Trophoblast cell (in vitro differentiated cells and primary cell): ENCODE results near the gene ZC3H7B.
"Not testable (repeated sequence)": the region's sequence is repeated elsewhere in the genome, so short reads cannot be mapped to it uniquely, and the experiment has no call there.

ENCODE experiments used
- DNase-seq, 2 donors: peaks; one replicate each; pipeline ENCODE4 v3.0.0-alpha.2; 2016
- H2AFZ ChIP-seq: 2 replicates; pipeline ENCODE4 v1.6.1; 2013; ENCODE audit warnings: low read length, moderate library complexity, mild to moderate bottlenecking; ENCODE audit not compliant: insufficient read depth, poor library complexity
- H2AK5ac ChIP-seq: 2 replicates; pipeline ENCODE4 v1.6.1; 2013; ENCODE audit warnings: mild to moderate bottlenecking, low read length
- H2BK120ac ChIP-seq: 2 replicates; pipeline ENCODE4 v1.6.1; 2013; ENCODE audit warnings: low read length, mild to moderate bottlenecking, moderate library complexity; ENCODE audit not compliant: insufficient read depth, poor library complexity
- H2BK12ac ChIP-seq: 2 replicates; pipeline ENCODE4 v1.6.1; 2013; ENCODE audit warnings: mild to moderate bottlenecking, low read length, moderate library complexity
- H2BK5ac ChIP-seq: 2 replicates; pipeline ENCODE4 v1.6.1; 2013; ENCODE audit warnings: low read length, low read depth, moderate library complexity, mild to moderate bottlenecking; ENCODE audit not compliant: poor library complexity
- H3K14ac ChIP-seq: 2 replicates; pipeline ENCODE4 v1.6.1; 2013; ENCODE audit warnings: mild to moderate bottlenecking, low read length
- H3K18ac ChIP-seq: 2 replicates; pipeline ENCODE4 v1.6.1; 2013; ENCODE audit warnings: mild to moderate bottlenecking, low read length
- H3K23ac ChIP-seq: 2 replicates; pipeline ENCODE4 v1.6.1; 2013; ENCODE audit warnings: low read length
- H3K27ac ChIP-seq: 2 replicates; pipeline ENCODE4 v1.5.1; 2013; ENCODE audit warnings: low read depth, mild to moderate bottlenecking, inconsistent platforms, low read length, moderate library complexity
- H3K27me3 ChIP-seq: 2 replicates; pipeline ENCODE4 v1.6.1; 2013; ENCODE audit warnings: inconsistent platforms, mild to moderate bottlenecking, low read length, moderate library complexity; ENCODE audit not compliant: insufficient read depth
- H3K36me3 ChIP-seq, 2 experiments: 1 replicate in 1 of 2; 2 replicates in 1 of 2; pipeline ENCODE4 v1.6.1; 2013; ENCODE audit warnings: low read length in 2 of 2, mild to moderate bottlenecking in 2 of 2, moderate library complexity in 1 of 2; ENCODE audit not compliant: insufficient read depth in 2 of 2, control insufficient read depth in 1 of 2
- H3K4ac ChIP-seq: 2 replicates; pipeline ENCODE4 v1.6.1; 2013; ENCODE audit warnings: low read depth, mild to moderate bottlenecking, low read length, moderate library complexity
- H3K4me1 ChIP-seq, 2 experiments: 1 replicate in 1 of 2; 2 replicates in 1 of 2; pipeline ENCODE4 v1.6.1; 2013; ENCODE audit warnings: low read length in 2 of 2, mild to moderate bottlenecking in 2 of 2, moderate library complexity in 1 of 2; ENCODE audit not compliant: insufficient read depth in 2 of 2, control insufficient read depth in 1 of 2
- H3K4me2 ChIP-seq: 2 replicates; pipeline ENCODE4 v1.6.1; 2013; ENCODE audit warnings: inconsistent platforms, mild to moderate bottlenecking, low read length, moderate library complexity
- H3K4me3 ChIP-seq: 2 replicates; pipeline ENCODE4 v1.5.1; 2013; ENCODE audit warnings: mild to moderate bottlenecking, low read depth, low read length, inconsistent platforms
- H3K79me1 ChIP-seq: one replicate; pipeline ENCODE4 v1.6.1; 2013; ENCODE audit warnings: low read length
- H3K79me2 ChIP-seq: 2 replicates; pipeline ENCODE4 v1.6.1; 2013; ENCODE audit warnings: low read length, mild to moderate bottlenecking; ENCODE audit not compliant: control insufficient read depth, insufficient read depth, poor library complexity
- H3K9ac ChIP-seq: 2 replicates; pipeline ENCODE4 v1.6.1; 2013; ENCODE audit warnings: mild to moderate bottlenecking, low read length
- H3K9me3 ChIP-seq: 2 replicates; pipeline ENCODE4 v1.6.1; 2013; ENCODE audit warnings: low read depth, mild to moderate bottlenecking, control low read depth, inconsistent platforms, low read length; ENCODE audit not compliant: insufficient read depth
- H4K12ac ChIP-seq: 2 replicates; pipeline ENCODE4 v1.6.1; 2013; ENCODE audit warnings: low read depth, mild to moderate bottlenecking, low read length, moderate library complexity
- H4K8ac ChIP-seq: 2 replicates; pipeline ENCODE4 v1.6.1; 2013; ENCODE audit warnings: low read depth, mild to moderate bottlenecking, low read length, moderate library complexity
- H4K91ac ChIP-seq: one replicate; pipeline ENCODE4 v1.6.1; 2013; ENCODE audit warnings: low read depth, mild to moderate bottlenecking, low read length, moderate library complexity
- WGBS: extraction: QIAGEN DNeasy Blood & Tissue Kit; methylation state at CpG from one replicate; pipeline ENCODE4 v1.1.7; 2013; ENCODE audit warnings: missing lambda C conversion rate; ENCODE audit not compliant: insufficient read length, insufficient coverage; ENCODE audit errors: extremely low coverage; 5-methylcytosine and 5-hydroxymethylcytosine counted together

The ZC3H7B gene

DNA sequence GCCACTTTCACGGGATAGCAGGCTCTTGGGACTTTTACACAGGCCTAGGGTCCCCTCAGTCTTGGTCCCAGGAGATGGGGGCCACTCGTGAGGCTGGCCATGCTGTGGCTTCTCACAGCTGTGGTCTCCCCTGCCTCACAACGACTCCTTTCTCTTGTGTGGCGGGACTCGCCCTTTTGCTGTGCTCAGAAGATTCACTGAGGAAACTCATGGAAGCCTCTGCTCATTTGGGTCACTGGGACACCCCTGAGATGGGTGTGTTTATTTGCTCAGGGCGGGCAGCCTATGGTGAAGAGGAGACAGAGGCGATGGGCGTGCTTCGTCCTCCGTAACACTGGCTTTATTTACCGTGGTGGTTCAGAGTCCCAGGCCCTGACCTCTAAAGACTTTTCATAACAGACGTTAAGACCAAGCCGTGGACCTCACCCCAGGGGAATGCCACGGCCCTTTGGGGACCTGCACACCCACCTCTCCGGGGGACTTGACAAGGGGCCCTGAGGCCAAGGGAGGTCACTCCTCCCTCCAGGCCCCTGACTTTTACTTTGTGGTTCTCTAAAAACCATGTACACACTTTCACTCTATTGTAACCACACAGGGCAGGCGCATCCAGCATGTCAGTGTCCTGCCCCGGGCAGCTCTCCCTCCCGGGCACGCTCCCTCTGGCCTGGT lies 96.0 kb downstream of the ZC3H7B start:
- Histone ChIP-seq H3K9ac (no peak overlapping the region), H3K36me3 (peaks cover 11 to 16% of the 10 kb centered on the region in 2 experiments), H3K79me1 (no peaks in the 10 kb centered on the region), H2BK120ac (no peak overlapping the region), H2BK5ac (no peak overlapping the region), H4K8ac (no peak overlapping the region), H3K27me3 (no peaks in the 10 kb centered on the region), H3K4me1 (no peaks in the 10 kb centered on the region), H2BK12ac (no peak overlapping the region), H2AK5ac (no peak overlapping the region), H3K14ac (no peak overlapping the region), H3K4ac (no peak overlapping the region), H3K9me3 (peaks cover 5% of the 10 kb centered on the region), H3K79me2 (no peaks in the 10 kb centered on the region), H3K4me2 (no peak overlapping the region), H4K12ac (no peak overlapping the region), H4K91ac (no peak overlapping the region), H3K23ac (no peak overlapping the region), H3K27ac (no peak overlapping the region), H2AFZ (no peak overlapping the region), H3K18ac (no peak overlapping the region), H3K4me3 (no peak overlapping the region)
- no peak for DNase-seq
- no CpG with 5 or more reads among the region's 19 CpGs for WGBS

DNA sequence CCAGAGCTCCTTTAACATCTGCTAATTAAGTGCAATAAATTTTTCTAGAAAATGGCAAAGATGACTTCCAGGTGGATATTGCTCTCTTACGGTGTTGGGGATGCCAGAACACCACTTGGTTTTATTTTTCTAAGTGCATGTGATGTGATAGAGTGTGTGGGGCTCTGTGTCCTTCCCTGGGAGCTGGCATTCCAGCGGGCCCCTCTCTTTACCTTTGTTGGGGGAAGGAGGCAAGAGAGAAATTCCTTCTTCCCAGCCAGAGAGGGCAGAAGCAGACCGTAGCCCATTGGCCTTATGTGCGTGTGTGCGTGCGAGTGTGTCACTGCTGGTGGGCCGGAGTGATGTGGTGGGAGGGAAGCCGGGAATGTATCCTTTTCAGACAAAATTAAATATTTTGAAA lies 97.6 kb downstream of the ZC3H7B start:
- Histone ChIP-seq H3K4ac (no peak overlapping the region), H3K4me1 (no peaks in the 10 kb centered on the region), H3K18ac (no peak overlapping the region), H2AFZ (no peak overlapping the region), H3K23ac (no peak overlapping the region), H4K12ac (no peak overlapping the region), H2BK120ac (no peak overlapping the region), H3K14ac (no peak overlapping the region), H2BK12ac (no peak overlapping the region), H3K36me3 (peaks cover 11 to 16% of the 10 kb centered on the region in 2 experiments), H3K4me3 (no peak overlapping the region), H3K79me2 (no peaks in the 10 kb centered on the region), H3K27me3 (no peaks in the 10 kb centered on the region), H4K8ac (no peak overlapping the region), H2BK5ac (no peak overlapping the region), H2AK5ac (no peak overlapping the region), H3K79me1 (no peaks in the 10 kb centered on the region), H4K91ac (no peak overlapping the region), H3K9me3 (peaks cover 5% of the 10 kb centered on the region), H3K9ac (no peak overlapping the region), H3K4me2 (no peak overlapping the region), H3K27ac (no peak overlapping the region)
- WGBS: no CpG with 5 or more reads among the region's 8 CpGs
- no peak for DNase-seq

DNA sequence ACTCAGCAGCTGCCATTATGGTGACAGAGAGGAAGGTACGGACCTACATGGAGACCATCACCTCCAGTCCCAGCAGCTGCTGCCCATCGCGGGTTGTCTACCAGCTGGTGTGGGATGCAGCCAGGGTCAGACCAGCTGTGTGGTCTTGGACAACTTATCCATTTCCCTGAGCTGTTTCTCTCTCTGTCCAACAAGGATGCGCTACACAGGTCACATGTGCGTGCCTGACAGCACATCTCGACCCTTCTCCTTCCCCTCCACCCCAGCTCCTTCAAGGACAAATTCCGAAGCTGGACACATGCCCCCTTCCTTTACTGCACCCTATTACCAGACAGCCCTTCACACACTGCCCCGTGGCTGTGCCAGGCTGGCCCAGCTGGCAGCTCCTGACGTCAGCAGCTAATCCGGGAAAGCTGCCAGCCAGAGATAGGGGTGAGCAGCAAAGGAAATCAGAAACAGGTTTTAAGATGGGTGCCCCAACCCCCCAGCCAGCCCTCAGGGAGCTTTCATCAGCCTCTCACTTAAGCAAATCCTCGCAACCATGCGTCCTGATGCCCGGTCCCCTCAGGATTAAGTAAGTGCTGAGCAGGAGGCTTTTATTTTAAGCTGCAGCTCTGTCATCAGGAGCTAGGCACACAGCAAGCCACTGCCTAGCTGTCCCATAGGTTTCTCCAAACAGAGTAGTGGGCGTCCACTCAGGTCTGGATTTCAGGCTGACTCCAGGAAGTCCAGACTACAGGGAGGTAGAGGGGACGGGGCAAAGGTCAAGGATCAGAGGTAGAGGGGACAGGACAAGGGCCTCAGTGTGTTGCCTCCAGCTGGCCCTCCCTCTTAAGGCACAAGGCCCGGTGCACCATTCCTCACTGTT lies 100.7 kb downstream of the ZC3H7B start:
- Histone ChIP-seq H3K36me3 (peaks cover 0 to 2% of the 10 kb centered on the region in 2 experiments), H3K14ac (no peak overlapping the region), H3K9me3 (peaks cover 5% of the 10 kb centered on the region), H3K27me3 (no peaks in the 10 kb centered on the region), H3K4me1 (no peaks in the 10 kb centered on the region), H4K91ac (no peak overlapping the region), H2BK5ac (no peak overlapping the region), H3K4ac (no peak overlapping the region), H3K23ac (no peak overlapping the region), H3K27ac (no peak overlapping the region), H2BK120ac (no peak overlapping the region), H3K9ac (no peak overlapping the region), H4K8ac (no peak overlapping the region), H4K12ac (no peak overlapping the region), H3K4me2 (no peak overlapping the region), H3K79me1 (no peaks in the 10 kb centered on the region), H3K79me2 (no peaks in the 10 kb centered on the region), H2AFZ (no peak overlapping the region), H2BK12ac (no peak overlapping the region), H3K18ac (no peak overlapping the region), H2AK5ac (no peak overlapping the region), H3K4me3 (no peak overlapping the region)
- DNase-seq: no peak
- WGBS: no CpG with 5 or more reads among the region's 16 CpGs

DNA sequence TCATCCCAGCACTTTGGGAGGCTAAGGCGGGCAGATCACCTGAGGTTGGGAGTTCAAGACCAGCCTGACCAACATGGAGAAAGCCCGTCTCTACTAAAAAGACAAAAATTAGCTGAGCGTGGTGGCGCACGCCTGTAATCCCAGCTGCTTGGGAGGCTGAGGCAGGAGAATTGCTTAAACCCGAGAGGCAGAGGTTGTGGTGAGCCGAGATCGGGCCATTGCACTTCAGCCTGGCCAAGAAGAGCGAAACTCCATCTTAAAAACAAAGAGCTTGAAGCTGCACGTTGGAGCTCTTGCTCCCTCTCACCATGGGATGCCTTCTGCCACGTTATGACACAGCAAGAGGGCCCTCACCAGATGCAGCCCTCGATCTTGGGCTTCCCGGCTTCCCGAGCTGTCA lies 101.5 kb downstream of the ZC3H7B start:
- not testable (repeated sequence) for H3K23ac ChIP-seq, H3K36me3 ChIP-seq, H3K79me2 ChIP-seq, H4K8ac ChIP-seq, H4K12ac ChIP-seq, H3K27ac ChIP-seq, H3K4me1 ChIP-seq, DNase-seq, H2AFZ ChIP-seq, H4K91ac ChIP-seq, H3K9ac ChIP-seq, H2BK120ac ChIP-seq, H2AK5ac ChIP-seq, H3K18ac ChIP-seq, H2BK5ac ChIP-seq, H3K27me3 ChIP-seq, H3K79me1 ChIP-seq, H3K4me3 ChIP-seq, H3K14ac ChIP-seq, H2BK12ac ChIP-seq, H3K9me3 ChIP-seq, H3K4me2 ChIP-seq, H3K4ac ChIP-seq
- WGBS: no CpG with 5 or more reads among the region's 14 CpGs
